ENCODE measurements around the gene MCC.

The MCC gene

GRCh38 chr5:113223315-113223714 lies 264.9 kb downstream of the MCC start:
- in situ Hi-C loops (cut with MboI; ENCODE audit: low pct_unique_long_range_greater_than_20kb, low sequenced_read_pairs): no loop called here
- DNase-seq: no peak

DNA sequence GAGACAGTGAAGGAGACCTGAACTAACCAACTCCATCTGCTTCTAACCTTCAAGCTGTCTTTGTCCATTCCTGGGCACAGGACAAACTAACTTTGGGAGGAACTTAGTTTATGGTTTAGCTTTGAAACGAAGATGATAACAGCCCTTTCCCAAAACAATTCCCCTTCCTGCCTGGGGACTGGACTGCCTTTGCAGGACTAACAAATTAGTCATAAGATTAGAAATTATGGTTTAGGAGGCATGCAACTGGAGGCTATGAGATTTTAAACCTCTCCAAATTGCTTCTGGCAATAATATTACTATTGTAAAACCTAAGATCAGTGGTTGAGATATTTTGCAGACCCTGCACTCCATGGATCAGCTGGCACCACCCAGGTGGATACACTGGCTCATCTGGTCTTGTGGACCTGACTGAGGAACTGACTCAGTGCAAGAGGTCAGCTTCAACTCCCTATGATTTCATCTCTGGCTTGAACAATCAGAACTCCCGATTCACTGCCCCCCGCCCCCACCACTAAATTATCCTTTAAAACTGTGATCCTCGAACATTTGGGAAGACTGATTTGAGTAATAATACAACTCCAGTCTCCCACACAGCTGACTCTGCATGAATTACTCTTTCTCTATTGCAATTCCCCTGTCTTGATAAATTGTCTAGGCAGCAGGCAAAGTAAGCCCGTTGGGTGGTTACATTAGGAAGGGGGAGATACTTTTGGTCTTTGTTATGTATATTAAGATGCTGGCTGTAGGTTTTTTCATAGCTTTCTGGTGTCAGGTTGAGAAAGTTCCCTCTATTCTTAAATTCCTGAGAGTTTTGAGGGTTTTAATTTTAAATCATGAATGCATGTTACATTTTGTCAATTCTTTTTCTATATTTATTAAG lies 266.7 kb downstream of the MCC start:
- in situ Hi-C loops (cut with MboI; ENCODE audit: low pct_unique_long_range_greater_than_20kb, low sequenced_read_pairs): no loop called here
- DNase-seq: no peak

DNA sequence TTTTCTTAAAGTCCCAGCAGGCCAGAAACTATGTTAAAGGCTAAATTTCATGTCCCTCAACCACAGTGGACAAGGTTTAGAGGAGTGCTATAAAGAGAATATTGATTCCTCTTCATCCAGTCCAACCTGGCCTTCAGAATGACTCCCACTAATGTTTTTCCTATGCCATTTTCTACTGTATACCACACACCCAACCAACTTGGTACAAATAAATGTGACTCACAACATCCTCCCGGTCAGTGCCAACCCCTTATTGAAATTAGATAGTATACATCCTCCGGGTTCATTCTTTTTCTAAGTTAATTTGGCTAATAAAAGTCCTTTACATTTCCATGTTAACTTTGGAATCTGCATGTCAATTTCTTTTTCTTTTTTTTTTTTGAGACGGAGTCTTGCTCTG lies 268.6 kb downstream of the MCC start:
- in situ Hi-C loops (cut with MboI; ENCODE audit: low pct_unique_long_range_greater_than_20kb, low sequenced_read_pairs): no loop called here
- no peak for DNase-seq

- DNase-seq: no peak
- in situ Hi-C loops (cut with MboI; ENCODE audit: low pct_unique_long_range_greater_than_20kb, low sequenced_read_pairs): no loop called here
Observed at GRCh38 chr5:113218906-113219517, 269.2 kb downstream of the MCC start.

GRCh38 chr5:113218200-113218599 lies 270.1 kb downstream of the MCC start:
- no peak for DNase-seq
- in situ Hi-C loops (cut with MboI; ENCODE audit: low pct_unique_long_range_greater_than_20kb, low sequenced_read_pairs): no loop called here

DNA sequence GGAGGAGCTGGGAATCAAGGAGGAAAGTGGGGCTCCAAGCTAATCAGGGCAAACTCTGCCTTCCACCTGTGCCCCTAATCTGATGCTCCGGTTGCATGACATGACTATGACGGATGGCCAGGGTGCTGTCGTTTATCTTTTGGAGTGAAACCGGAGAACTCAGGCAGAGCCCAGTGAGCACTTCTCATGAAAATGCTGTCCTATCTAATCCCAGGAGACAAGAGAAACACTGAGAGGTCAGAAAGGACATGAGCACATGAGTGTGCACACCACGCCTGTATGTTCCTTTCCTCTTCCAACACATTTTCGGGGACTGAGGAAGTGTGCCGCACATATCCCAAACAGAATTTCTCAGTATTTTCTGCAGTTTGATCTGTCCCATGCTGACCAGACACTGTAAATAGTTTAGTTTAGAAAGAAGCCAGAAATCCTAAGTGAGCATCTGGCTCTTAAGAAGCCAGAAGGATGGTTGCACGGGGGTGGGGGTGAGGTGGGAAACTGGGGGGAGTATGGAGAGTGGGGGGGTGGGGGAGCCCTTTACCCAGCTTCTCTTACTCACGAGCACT lies 270.6 kb downstream of the MCC start:
- in situ Hi-C loops (cut with MboI; ENCODE audit: low pct_unique_long_range_greater_than_20kb, low sequenced_read_pairs): no loop called here
- DNase-seq: no peak

DNA sequence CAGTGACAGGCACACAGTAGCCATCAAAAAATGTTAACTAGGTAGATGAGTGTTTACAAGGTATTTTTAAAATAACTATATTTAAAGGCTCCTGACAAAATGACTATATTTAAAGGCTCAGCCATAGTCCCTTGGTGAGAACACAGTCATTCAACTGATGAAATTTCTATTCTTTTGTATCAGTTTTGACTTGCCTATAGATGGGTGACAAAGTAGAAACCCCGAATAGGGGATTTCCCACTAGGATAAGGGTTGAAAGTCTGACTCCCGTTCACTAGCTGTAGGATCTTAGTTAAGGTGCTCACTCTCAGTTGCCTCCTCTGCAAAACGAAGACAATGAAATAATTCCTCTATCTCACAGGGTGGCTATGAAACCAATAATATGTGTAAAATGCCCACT lies 271.7 kb downstream of the MCC start:
- DNase-seq: no peak
- in situ Hi-C loops (cut with MboI; ENCODE audit: low pct_unique_long_range_greater_than_20kb, low sequenced_read_pairs): no loop called here

GRCh38 chr5:113215401-113216060 lies 272.7 kb downstream of the MCC start:
- in situ Hi-C loops (cut with MboI; ENCODE audit: low pct_unique_long_range_greater_than_20kb, low sequenced_read_pairs): no loop called here
- DNase-seq: no peak

GRCh38 chr5:113214606-113215323 lies 273.5 kb downstream of the MCC start:
- in situ Hi-C loops (cut with MboI; ENCODE audit: low pct_unique_long_range_greater_than_20kb, low sequenced_read_pairs): no loop called here
- no peak for DNase-seq

GRCh38 chr5:113213551-113214425 lies 274.5 kb downstream of the MCC start:
- peak; percentile 8 for DNase-seq
- in situ Hi-C loops (cut with MboI; ENCODE audit: low pct_unique_long_range_greater_than_20kb, low sequenced_read_pairs): no loop called here

DNA sequence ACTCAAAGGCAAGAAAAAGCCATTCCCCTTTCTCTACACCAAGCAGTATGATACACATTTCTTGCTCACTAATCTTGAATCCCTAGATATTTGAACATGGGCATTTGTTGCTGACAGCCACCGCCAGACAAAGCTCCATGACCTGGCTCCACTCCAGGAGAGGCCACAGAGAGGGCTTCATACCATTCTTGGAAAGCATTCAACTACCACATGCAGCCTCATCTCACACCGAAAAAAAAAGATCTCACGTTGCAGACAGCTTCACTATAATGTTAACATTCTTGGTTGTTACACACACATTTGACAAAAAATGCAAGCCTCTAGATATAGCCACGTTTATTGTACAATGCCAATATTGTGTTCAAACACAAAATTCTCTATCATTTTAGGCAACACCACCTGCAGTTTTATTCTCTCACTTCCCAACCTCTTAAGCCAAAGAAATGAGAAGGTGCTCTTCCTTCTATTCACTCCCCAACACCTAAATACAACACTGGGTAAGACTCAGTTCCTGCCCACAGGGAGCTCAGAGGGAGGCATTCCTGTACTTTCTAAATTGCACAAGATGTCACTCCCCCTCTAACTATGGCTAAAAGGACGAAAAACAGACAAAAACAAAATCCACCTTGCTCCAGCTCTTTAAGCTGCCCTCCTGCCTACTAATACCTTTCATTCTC lies 275.9 kb downstream of the MCC start:
- no peak for DNase-seq
- in situ Hi-C loops (cut with MboI; ENCODE audit: low pct_unique_long_range_greater_than_20kb, low sequenced_read_pairs): no loop called here

DNA sequence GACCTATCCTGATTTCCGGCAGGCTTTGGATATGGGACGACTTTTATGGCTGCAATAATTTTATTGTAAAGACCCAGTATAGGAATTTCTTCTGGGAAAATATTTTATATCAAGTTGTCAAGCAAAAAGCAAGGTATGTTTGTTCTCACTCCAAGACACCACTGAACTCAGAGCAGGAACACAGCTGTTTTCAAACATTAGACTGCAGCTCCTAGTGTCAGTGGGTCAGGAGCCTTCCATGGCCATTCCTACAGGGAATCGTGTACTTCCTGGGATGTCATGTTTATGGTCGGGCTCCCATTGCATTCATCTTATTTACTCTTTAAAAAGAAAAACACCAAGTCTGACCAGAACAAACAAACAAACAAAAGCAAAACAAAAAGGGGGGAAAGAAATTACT lies 278.8 kb downstream of the MCC start:
- in situ Hi-C loops (cut with MboI; ENCODE audit: low pct_unique_long_range_greater_than_20kb, low sequenced_read_pairs): no loop called here
- no peak for DNase-seq

DNA sequence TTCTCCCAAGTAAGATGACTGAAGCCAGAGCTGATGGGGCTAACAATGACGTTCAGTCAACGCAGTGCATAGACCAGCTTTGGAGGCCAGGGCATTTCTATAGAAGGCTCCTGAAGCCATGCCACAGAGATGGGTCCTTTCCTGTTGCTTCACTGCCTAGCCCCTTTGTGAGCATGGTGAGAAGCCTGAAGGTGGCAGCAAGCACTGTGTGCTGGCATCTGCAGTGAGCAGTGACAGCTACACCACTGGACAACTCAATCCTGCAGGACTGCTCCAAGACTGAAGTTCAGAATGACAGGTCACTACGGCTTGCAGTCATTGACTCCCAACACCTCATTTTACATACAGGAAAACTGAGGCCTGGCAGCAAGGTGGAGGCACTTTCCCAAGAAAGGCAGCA lies 282.4 kb downstream of the MCC start:
- in situ Hi-C loops (cut with MboI; ENCODE audit: low pct_unique_long_range_greater_than_20kb, low sequenced_read_pairs): no loop called here
- DNase-seq: no peak

GRCh38 chr5:113205323-113205722 lies 282.9 kb downstream of the MCC start:
- in situ Hi-C loops (cut with MboI; ENCODE audit: low pct_unique_long_range_greater_than_20kb, low sequenced_read_pairs): no loop called here
- no peak for DNase-seq

DNA sequence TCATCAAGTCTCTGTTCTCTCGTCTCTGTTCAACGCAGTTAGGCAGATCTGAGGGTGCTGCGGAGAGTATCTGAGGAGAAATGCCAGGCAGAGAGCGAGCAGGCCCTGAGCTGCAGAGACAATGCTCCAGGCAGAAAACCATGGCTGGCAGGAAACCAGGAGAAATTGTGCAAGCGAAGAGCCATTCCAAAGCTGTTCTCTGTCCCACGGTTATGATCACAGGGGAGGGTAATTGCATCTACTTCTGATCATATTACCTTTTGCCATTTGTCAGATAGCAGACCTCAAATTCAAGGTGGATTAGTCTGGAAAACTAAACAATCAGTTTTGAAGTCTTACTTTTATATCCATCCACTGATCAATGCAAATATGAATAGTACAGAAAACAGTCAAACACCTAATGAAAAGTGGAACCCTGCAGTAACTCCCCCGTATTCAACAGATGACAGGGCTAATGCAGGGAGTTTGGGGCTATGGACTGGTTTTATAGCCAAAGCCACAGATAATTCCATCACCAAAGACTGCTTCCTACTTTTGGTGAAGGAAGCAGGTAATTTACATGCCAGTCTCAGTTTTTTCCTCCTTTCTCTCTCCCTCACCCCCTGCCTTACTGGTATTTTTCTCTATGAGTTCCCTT lies 283.6 kb downstream of the MCC start:
- DNase-seq: no peak
- in situ Hi-C loops (cut with MboI; ENCODE audit: low pct_unique_long_range_greater_than_20kb, low sequenced_read_pairs): no loop called here

DNA sequence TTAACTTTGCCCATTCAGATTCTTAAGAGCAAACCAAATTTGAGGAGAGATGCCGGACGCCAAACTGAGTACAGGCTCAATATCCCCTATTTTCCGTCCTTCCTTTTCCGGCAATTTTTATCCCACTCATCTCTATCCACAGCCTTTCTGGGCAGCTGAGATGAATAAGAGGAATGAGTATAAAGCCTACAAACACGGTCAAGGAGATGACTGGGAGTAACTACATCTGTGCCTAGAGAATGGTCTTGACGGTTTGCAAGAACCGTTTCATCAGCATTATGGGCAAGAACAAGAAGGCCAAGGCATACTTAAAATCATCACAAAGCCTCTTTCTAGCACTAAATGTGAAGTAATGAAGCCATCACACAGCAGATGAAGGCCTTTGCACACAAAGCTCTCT lies 284.3 kb downstream of the MCC start:
- in situ Hi-C loops (cut with MboI; ENCODE audit: low pct_unique_long_range_greater_than_20kb, low sequenced_read_pairs): no loop called here
- DNase-seq: no peak
